Epithelial cell of prostate (primary cell): ENCODE results near the gene CLMN.

ENCODE experiments used
- DNase-seq: peaks from one replicate; pipeline ENCODE4 v3.0.0-alpha.2; 2011; ENCODE audit warnings: low read depth, low spot score
- H3K27ac ChIP-seq: fragments of 450-650 bp; 2 replicates; pipeline ENCODE4 v1.5.1; 2017; ENCODE audit warnings: mild to moderate bottlenecking

Gene CLMN

GRCh38 chr14:95308073-95308472 is 11.6 kb downstream of the CLMN start:
- DNase-seq, result no peak
- H3K27ac ChIP-seq, result no peak overlapping the region

GRCh38 chr14:95307402-95308041 is 12.2 kb downstream of the CLMN start:
- H3K27ac ChIP-seq, result no peak overlapping the region

DNA sequence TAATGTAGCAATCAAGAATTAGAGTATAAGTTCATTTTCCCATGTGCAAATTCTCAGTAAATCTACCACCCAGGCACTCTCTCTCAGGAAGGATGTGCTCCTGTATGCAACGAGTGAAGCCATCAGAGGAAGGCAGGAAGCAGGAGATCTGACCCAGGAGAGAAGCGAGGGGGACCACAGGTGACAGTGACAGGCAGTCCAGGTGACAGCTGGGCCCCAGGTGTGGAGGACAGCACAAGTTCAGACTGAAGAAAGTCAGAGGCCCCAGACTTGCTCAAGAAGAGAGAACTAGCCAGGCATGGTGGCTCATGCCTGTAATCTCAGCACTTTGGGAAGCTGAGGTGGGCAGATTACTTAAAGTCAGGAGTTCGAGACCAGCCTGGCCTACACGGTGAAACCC is 13.8 kb downstream of the CLMN start:
- H3K27ac ChIP-seq, result no peak overlapping the region
- DNase-seq, result no peak

More at GRCh38 chr14:95307402-95308041, 12.2 kb downstream of the CLMN start:
- no peak for DNase-seq

DNA sequence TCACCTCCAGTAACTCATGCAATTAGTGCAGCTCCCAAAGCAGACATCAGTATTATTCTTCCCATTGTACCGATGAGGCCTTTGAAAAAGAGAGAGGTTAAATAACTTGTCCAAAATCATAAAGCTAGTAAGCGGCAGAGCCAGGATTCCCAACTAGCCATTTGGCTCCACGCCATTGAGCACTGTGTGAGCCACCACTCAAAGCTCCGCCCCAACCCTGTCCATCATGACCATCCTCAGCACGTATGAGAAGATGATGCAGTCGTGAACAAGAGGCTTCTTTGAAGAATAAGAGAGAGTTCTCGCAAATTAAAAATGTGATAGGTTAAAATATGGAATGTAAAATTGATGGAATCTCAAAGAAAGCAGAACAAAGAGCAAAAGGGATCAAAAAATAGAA is 14.6 kb downstream of the CLMN start:
- no peak overlapping the region for H3K27ac ChIP-seq
- no peak for DNase-seq

DNA sequence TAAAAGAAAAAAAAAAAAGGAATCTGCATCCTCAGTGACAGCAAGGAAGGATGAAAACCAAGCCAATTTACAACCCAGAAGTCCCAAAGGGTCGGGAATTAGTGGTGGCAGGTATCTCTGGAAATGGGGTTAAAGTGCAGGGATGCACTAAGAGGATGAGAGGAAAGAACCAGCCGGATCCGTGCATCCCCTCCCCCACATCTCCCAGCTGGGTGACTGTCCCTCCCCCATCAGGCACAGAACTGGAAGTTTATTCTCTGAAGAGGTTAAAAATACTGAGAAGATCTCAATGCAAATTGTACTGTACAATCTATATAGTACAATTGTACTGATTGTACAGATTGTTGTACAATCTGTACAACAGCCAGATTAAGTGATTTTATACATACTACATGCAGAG is 15.4 kb downstream of the CLMN start:
- H3K27ac ChIP-seq, result no peak overlapping the region
- no peak for DNase-seq

GRCh38 chr14:95303552-95303951 is 16.2 kb downstream of the CLMN start:
- no peak overlapping the region for H3K27ac ChIP-seq
- no peak for DNase-seq

DNA sequence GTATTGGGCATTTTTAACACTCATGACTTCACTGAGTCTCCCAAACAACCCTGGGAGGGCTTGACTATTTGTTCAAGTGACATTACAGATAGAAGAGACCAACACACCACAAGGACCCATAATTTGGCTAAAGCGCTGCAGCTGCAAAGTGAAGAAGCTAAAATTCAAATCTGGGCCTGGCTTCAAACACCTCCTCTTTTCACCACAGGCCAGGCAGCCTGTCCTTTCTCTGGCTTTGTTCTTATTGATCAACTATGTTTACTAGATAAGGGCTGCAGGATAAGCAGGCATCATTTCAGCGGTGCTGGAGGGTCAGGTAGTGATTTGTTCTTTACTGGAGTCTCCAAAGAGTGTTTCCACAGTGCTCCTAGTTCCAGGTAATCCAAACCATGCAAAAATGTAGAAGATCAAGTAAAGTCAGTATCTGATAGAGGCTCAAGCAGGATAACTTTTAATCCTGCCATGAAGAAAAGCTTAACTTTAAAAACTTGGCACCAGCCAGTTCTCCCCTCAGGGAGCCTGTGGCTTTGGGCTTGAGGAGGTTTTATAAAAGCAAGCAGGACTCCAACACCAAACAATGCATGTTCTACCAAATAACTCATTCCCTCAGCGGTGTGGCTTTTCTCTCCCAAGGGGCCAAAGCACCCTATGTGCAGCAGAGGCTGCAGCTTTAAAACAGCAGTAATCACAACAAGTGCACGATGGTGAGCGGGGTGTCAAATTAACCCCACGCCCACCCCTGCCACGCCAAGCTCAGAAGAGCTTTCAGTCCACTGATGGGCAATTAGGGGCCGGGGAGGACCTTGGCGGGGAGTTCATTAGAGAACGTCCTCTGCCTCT is 16.8 kb downstream of the CLMN start:
- DNase-seq, result no peak
- no peak overlapping the region for H3K27ac ChIP-seq

GRCh38 chr14:95301527-95302187 is 18.1 kb downstream of the CLMN start:
- H3K27ac ChIP-seq, result no peak overlapping the region
- no peak for DNase-seq

DNA sequence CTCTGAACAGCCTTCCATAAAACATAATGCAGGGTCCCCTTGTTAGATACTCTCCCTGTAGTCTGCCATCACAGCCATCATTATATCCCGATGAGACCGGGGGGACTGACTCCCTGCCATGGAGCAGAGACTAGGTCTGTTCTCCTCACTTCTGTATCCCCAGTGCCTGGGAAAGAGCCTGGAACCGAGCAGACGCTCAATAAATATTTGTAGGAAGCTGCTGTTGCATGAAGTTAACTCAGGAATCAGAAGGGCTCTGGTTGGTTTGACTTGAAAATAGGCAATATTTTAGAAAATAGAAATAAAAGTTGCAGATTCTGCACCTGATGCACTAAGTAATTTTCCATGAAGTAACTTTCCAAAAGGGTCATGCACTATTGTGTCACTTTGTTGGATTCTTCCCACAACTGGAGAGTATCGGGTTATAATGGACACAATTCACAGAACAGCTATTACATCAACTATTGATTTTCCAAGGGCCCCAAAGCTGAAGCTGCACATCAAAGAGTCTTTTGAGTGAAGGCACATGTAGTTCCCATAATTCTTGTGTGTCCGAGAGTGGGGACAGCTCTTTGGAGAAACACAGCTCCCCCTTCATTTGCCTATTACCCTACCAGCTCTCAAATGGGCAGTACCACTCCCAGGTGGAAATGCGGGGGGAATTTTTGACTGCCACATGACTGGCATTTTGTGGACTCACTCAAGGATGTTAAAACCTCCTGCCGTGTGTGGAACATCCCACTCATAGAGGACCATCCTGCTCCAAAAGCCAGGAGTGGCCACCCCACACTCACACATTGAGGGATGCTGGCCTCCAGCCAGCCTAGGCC is 18.8 kb downstream of the CLMN start:
- no peak overlapping the region for H3K27ac ChIP-seq
- DNase-seq, result no peak

GRCh38 chr14:95300002-95300696 is 19.6 kb downstream of the CLMN start:
- DNase-seq, result no peak
- no peak overlapping the region for H3K27ac ChIP-seq

DNA sequence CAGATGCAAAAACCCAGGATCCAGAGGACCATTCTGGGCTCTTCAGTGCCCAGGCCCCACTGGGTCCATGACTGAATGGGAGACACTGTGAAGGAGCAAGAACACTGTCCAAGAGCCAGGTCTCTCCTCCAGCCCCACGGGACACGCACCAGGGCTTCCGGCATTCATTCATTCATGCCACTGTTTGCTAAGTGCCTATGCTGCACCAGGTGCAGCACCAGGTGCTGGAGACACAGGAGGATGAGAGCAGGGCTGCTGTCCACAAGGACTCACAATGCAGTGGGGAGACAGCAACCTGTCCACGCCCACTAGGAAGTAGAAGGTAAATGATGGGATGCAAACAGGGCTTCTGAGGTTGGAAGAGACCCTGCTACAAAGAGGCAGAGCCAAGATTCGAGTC is 20.4 kb downstream of the CLMN start:
- no peak overlapping the region for H3K27ac ChIP-seq
- DNase-seq, result no peak

- no peak overlapping the region for H3K27ac ChIP-seq
- DNase-seq, result no peak
Observed at GRCh38 chr14:95297832-95298231, 21.9 kb downstream of the CLMN start.

GRCh38 chr14:95296966-95297365 is 22.7 kb downstream of the CLMN start:
- no peak overlapping the region for H3K27ac ChIP-seq
- no peak for DNase-seq

DNA sequence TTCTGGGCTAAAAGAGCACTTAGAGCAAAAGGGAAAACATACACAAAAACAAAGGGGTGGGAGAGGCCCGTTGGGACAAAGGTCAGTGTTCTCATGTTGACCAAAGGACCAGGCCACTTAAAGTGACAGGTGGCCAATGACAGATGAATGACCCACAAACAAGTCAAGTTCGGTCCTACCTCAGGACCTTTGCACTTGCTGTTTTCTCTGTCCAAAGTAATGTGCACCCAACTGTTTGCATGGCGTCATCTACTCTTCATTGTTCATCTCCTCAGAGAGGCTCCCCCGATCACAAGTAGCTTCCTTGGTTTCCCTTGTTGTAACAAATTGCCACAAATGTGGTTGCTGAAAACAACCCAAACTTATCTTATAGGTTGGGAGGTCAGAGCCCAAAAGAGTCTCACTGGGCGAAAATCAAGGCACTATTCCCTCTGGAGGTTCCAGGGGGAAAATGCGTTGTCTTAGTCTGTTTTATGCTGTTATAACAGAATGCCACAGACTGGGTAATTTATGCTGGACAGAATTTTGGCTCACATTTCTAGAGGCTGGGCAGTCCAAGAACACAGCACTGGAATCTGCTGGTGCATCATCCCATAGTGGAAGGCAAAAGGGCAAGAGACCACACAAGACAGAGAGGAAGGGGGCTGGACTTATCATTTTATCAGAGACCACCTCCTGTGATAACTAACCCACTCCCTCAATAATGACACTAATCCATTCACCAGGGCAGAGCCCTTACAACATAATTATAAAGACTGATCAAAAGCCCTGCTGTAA is 23.9 kb downstream of the CLMN start:
- no peak overlapping the region for H3K27ac ChIP-seq
- no peak for DNase-seq

GRCh38 chr14:95294834-95295599 is 24.7 kb downstream of the CLMN start:
- H3K27ac ChIP-seq, result no peak overlapping the region
- DNase-seq, result peak; percentile 75

- no peak for DNase-seq
- no peak overlapping the region for H3K27ac ChIP-seq
Observed at GRCh38 chr14:95294320-95294719, 25.4 kb downstream of the CLMN start.

DNA sequence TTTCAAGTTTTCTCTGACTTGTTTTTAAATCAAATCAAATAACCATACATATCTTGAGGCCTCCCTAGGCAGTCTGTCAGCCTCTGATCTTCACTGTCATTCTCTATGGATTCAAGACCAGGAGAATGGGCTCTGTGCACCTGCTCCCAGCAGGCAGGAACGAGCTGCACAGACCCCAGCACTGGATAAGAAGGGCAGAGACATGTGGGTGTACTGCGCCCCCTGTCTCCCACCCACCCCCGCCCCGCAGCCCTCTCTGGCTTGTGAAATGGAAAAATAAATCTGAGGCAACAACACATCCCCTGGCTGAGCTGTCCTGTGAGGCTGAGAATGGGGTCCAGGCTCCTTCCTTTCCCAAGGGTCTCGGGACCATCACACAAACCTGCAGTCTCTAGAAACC is 26.3 kb downstream of the CLMN start:
- DNase-seq, result no peak
- H3K27ac ChIP-seq, result no peak overlapping the region

DNA sequence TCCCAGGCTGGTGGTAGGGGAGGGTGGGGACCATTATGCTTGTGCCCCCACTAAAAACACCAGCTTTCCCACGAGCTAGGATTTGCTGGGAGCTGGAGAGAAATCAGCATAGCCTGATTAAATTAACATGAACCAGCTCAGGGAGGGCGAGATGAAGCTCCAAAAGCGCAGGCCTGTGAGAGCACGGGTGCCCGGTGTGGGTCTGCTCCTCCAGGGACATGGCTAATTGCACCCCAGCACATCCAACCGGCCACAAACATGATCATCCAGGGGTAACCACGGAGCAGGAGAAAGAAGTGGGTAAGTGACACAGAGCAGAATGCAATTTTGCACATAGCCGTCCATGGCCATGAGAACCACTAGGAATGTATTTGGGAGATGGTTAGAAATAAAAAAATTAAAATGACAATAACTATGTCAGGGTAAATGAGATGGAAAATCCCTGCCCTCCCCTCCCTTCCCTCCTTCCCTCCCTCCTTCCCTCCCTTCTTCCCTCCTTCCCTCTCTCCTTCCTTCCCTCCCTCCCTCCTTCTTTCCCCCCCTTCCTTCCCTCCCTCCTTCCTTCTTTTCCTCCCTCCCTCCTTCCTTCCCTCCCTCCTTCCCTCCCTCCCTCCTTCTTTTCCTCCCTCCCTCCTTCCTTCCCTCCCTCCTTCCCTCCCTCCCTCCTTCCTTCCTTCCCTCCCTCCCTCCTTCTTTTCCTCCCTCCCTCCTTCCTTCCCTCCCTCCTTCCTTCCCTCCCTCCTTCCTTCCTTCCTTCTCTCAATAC is 26.9 kb downstream of the CLMN start:
- no peak for DNase-seq
- H3K27ac ChIP-seq, result no peak overlapping the region
